Tibial nerve (tissue), 3 donors: Measurements from ENCODE around the gene DHRS2.

Experiments
- POLR2A ChIP-seq, 2 donors: fragments of 450-650 bp; IDR thresholded peaks; one replicate each; pipeline ENCODE4 v1.6.1; 2017; ENCODE audit warnings: antibody characterized with exemption in 2 of 2, mild to moderate bottlenecking in 2 of 2, moderate library complexity in 2 of 2
- TF ChIP-seq, protein P1 (sequence below), 5 experiments: fragments of 200-600 bp in 3 of 5; fragments of 450-650 bp in 2 of 5; sonication (generic) in 3 of 5; IDR thresholded peaks; one replicate each; pipeline ENCODE4 v1.5.1; 2016 to 2019; ENCODE audit warnings: antibody characterized with exemption in 5 of 5, mild to moderate bottlenecking in 3 of 5, moderate library complexity in 2 of 5

DNA sequence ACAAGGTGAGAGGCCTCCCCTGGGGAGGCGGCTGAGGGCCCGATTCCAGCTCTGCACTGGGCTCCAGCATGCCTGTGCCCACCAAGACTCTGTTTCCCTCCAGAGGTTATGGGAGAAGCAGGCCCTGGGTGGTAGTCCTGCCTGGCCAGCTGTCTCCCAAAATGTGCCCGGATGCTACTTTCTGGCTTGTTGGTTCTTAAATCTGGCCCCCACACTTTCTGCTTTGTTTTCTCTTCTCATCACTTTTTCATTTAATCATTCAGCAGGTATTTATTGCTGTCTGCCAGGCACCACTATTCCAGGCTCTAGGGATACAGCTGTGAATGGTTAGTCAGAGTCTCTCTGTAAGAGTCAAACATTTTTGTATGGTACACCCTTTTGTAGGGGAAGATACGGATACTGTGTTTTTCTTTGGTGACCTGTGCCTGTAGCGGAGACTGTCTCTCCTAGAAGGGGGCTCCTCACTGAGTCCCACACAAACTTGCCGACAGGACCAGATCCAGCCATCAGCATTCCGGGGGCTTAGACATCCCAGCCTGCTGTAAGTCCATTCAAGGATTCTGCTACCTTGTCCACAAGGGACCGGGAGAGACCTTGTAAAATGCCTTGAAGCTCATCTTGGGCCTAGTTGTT lies 3.8 kb downstream of the DHRS2 start:
- TF ChIP-seq, protein P1, sequence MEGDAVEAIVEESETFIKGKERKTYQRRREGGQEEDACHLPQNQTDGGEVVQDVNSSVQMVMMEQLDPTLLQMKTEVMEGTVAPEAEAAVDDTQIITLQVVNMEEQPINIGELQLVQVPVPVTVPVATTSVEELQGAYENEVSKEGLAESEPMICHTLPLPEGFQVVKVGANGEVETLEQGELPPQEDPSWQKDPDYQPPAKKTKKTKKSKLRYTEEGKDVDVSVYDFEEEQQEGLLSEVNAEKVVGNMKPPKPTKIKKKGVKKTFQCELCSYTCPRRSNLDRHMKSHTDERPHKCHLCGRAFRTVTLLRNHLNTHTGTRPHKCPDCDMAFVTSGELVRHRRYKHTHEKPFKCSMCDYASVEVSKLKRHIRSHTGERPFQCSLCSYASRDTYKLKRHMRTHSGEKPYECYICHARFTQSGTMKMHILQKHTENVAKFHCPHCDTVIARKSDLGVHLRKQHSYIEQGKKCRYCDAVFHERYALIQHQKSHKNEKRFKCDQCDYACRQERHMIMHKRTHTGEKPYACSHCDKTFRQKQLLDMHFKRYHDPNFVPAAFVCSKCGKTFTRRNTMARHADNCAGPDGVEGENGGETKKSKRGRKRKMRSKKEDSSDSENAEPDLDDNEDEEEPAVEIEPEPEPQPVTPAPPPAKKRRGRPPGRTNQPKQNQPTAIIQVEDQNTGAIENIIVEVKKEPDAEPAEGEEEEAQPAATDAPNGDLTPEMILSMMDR (IDR thresholded peaks at IDR 0.05): no peak
- no peak for TF ChIP-seq POLR2A (IDR thresholded peaks at IDR 0.05)
